GOT3 (cell line): Measurements from ENCODE around the gene SARNP.

Experiments
- DNase-seq: peaks from one replicate; lab custom pipeline; 2025; ENCODE audit warnings: mixed read lengths; lab: John Stamatoyannopoulos, UW

SARNP gene

GRCh38 chr12:55707841-55708694 is 109.5 kb downstream of the SARNP start, which contains the start of gene ITGA7:
Gene ITGA7 (minus strand): TSS chr12:55707904. CDS start chr12:55707682, 222 bp downstream.
- no peak for DNase-seq
